HepG2 (cell line): ENCODE results near the gene PSMB3. TPM values are rescaled to one million over a fixed set of nuclear protein-coding genes. Genes with fewer than 3 reads are reported as not detected.
A peak's percentile ranks its signal among the peaks of the same experiment; 100 is the strongest.

Source experiments
- CREB3 ChIP-seq: sonication (generic); formaldehyde crosslinking; IDR thresholded peaks from 2 replicates; pipeline ENCODE4 v1.5.0; 2020; ENCODE audit warnings: missing genetic modification reagents
- DZIP1 ChIP-seq: sonication (generic); formaldehyde crosslinking; IDR thresholded peaks from 2 replicates; pipeline ENCODE4 v1.5.0; 2020; ENCODE audit warnings: mild to moderate bottlenecking, missing genetic modification reagents
- FOXC1 ChIP-seq: sonication (generic); formaldehyde crosslinking; IDR thresholded peaks from 2 replicates; pipeline ENCODE4 v1.8.0; 2022; ENCODE audit warnings: mild to moderate bottlenecking, missing genetic modification reagents, borderline replicate concordance
- FOXO1 ChIP-seq: sonication (generic); formaldehyde crosslinking; IDR thresholded peaks from 2 replicates; pipeline ENCODE4 v1.4.0; 2020; ENCODE audit warnings: missing genetic modification reagents
- HNRNPL ChIP-seq: fragments of 200-400 bp; formaldehyde crosslinking; IDR thresholded peaks from 2 replicates; pipeline ENCODE4 v1.6.1; 2017; ENCODE audit warnings: mild to moderate bottlenecking, low read depth, low read length
- HNRNPUL1 ChIP-seq: fragments of 200-400 bp; formaldehyde crosslinking; IDR thresholded peaks from 2 replicates; pipeline ENCODE4 v1.6.1; 2017; ENCODE audit warnings: low read depth, mild to moderate bottlenecking, low read length, moderate library complexity
- KMT2B ChIP-seq: IDR thresholded peaks from 2 replicates; pipeline ENCODE4 v1.6.1; 2016; ENCODE audit warnings: missing genetic modification reagents, missing compliant biosample characterization
- SMARCC2 ChIP-seq: fragments of 450-650 bp; IDR thresholded peaks from 2 replicates; pipeline ENCODE4 v1.6.1; 2017; ENCODE audit warnings: antibody characterized with exemption, mild to moderate bottlenecking
- SMC3 ChIP-seq: IDR thresholded peaks from 2 replicates; pipeline ENCODE4 v1.6.1; 2011; ENCODE audit warnings: low read length, improper control_type of control experiment
- SP2 ChIP-seq: sonication (generic); formaldehyde crosslinking; IDR thresholded peaks from 2 replicates; pipeline ENCODE4 v1.5.1; 2020; ENCODE audit warnings: mild to moderate bottlenecking, missing genetic modification reagents
- SP5 ChIP-seq: IDR thresholded peaks from 2 replicates; pipeline ENCODE4 v1.6.1; 2016; ENCODE audit warnings: low read depth, borderline replicate concordance
- TBX3 ChIP-seq: fragments of 450-650 bp; IDR thresholded peaks from 2 replicates; pipeline ENCODE4 v1.6.1; 2017; ENCODE audit warnings: antibody characterized with exemption, mild to moderate bottlenecking, inconsistent platforms, borderline replicate concordance
- ZFP37 ChIP-seq: sonication (generic); formaldehyde crosslinking; IDR thresholded peaks from 2 replicates; pipeline ENCODE4 v1.4.0; 2020; ENCODE audit warnings: missing genetic modification reagents, borderline replicate concordance
- ZMAT5 ChIP-seq: sonication (generic); formaldehyde crosslinking; IDR thresholded peaks from 2 replicates; pipeline ENCODE4 v1.5.0; 2020; ENCODE audit warnings: mild to moderate bottlenecking, low read depth, missing genetic modification reagents, borderline replicate concordance
- ZNF570 ChIP-seq: sonication (generic); formaldehyde crosslinking; IDR thresholded peaks from 2 replicates; pipeline ENCODE4 v1.4.0; 2020; ENCODE audit warnings: mild to moderate bottlenecking, missing genetic modification reagents, borderline replicate concordance
- ZNF766 ChIP-seq: sonication (generic); formaldehyde crosslinking; IDR thresholded peaks from 2 replicates; pipeline ENCODE4 v1.5.0; 2020; ENCODE audit warnings: missing genetic modification reagents, borderline replicate concordance
- ZSCAN21 ChIP-seq: sonication (generic); formaldehyde crosslinking; IDR thresholded peaks from 2 replicates; pipeline ENCODE4 v1.8.0; 2022; ENCODE audit warnings: mild to moderate bottlenecking, missing genetic modification reagents, moderate library complexity, borderline replicate concordance
- polyA plus RNA-seq, 8 experiments: library from polyadenylated mRNA; depleted of rRNA in 3 of 8; stranded (reverse) in 7 of 8; unstranded in 1 of 8; fragments of >200 nt; fragmentation: Illumina TruSeq in 4 of 8; extraction: Trizol in 4 of 8; gene quantifications; 2 replicates each; pipeline versions ENCODE4 v1.2.1 to v1.2.3, GENCODE V29; 2011 to 2016; ENCODE audit warnings: low read depth in 4 of 8, missing spikeins in 1 of 8, mixed read lengths in 1 of 8; ENCODE audit not compliant: insufficient read depth in 1 of 8
- total RNA-seq, 5 experiments: library from RNA; depleted of rRNA; stranded (reverse); fragments of >200 nt; fragmentation: Illumina TruSeq; extraction: Trizol; gene quantifications; 2 replicates each; pipeline ENCODE4 v1.2.3, GENCODE V29; 2016; ENCODE audit warnings: low read depth in 1 of 5
- TF ChIP-seq, protein P1 (sequence below): IDR thresholded peaks from 2 replicates; pipeline ENCODE4 v1.6.1; 2016; ENCODE audit warnings: mild to moderate bottlenecking
- TF ChIP-seq, protein P2 (sequence below): sonication (generic); formaldehyde crosslinking; conservative IDR thresholded peaks from 2 replicates; pipeline ENCODE4 v1.4.0; 2020; ENCODE audit warnings: missing genetic modification reagents

Gene PSMB3
- total and polyA plus RNA-seq, 2 of the 13 experiments (the other 11 are each of a cell fraction or from before 2014, with no cell fraction given), result 366 to 517 TPM

- TF ChIP-seq, protein P1, sequence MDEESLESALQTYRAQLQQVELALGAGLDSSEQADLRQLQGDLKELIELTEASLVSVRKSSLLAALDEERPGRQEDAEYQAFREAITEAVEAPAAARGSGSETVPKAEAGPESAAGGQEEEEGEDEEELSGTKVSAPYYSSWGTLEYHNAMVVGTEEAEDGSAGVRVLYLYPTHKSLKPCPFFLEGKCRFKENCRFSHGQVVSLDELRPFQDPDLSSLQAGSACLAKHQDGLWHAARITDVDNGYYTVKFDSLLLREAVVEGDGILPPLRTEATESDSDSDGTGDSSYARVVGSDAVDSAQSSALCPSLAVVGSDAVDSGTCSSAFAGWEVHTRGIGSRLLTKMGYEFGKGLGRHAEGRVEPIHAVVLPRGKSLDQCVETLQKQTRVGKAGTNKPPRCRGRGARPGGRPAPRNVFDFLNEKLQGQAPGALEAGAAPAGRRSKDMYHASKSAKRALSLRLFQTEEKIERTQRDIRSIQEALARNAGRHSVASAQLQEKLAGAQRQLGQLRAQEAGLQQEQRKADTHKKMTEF (CRISPR knock-in tag), result peak; percentile 88
- peak; percentile 88; the same call in 1 of the 2 replicates for TF ChIP-seq HNRNPL
- TF ChIP-seq FOXC1 (CRISPR knock-in tag), result peak; percentile 69; the same call in 1 of the 2 replicates
- TF ChIP-seq ZNF766 (CRISPR knock-in tag), result 0 out of 2 replicates have a peak, but pooled peaks have one; percentile 62
- TF ChIP-seq TBX3, result no peak
- TF ChIP-seq ZSCAN21 (CRISPR knock-in tag), result peak; percentile 45; the same call in 1 of the 2 replicates
- TF ChIP-seq SMC3, result no peak; the same call in 1 of the 2 replicates
- TF ChIP-seq KMT2B (CRISPR knock-in tag), result peak; percentile 60; the same call in 1 of the 2 replicates
- TF ChIP-seq SMARCC2, result no peak
- TF ChIP-seq SP5, result peak; percentile 95
- TF ChIP-seq ZMAT5 (CRISPR knock-in tag), result no peak
- no peak for TF ChIP-seq HNRNPUL1
- TF ChIP-seq DZIP1, result no peak
- peak; percentile 66; the same call in 1 of the 2 replicates for TF ChIP-seq FOXO1
- no peak; the same call in 1 of the 2 replicates for TF ChIP-seq ZNF570 (CRISPR knock-in tag)
- TF ChIP-seq CREB3, result no peak
- TF ChIP-seq SP2, result peak; percentile 51; the same call in 1 of the 2 replicates
- TF ChIP-seq ZFP37 (CRISPR knock-in tag), result 0 out of 2 replicates have a peak, but pooled peaks have one; percentile 59
- TF ChIP-seq, protein P2, sequence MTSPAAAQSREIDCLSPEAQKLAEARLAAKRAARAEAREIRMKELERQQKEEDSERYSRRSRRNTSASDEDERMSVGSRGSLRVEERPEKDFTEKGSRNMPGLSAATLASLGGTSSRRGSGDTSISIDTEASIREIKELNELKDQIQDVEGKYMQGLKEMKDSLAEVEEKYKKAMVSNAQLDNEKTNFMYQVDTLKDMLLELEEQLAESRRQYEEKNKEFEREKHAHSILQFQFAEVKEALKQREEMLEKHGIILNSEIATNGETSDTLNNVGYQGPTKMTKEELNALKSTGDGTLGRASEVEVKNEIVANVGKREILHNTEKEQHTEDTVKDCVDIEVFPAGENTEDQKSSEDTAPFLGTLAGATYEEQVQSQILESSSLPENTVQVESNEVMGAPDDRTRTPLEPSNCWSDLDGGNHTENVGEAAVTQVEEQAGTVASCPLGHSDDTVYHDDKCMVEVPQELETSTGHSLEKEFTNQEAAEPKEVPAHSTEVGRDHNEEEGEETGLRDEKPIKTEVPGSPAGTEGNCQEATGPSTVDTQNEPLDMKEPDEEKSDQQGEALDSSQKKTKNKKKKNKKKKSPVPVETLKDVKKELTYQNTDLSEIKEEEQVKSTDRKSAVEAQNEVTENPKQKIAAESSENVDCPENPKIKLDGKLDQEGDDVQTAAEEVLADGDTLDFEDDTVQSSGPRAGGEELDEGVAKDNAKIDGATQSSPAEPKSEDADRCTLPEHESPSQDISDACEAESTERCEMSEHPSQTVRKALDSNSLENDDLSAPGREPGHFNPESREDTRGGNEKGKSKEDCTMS (CRISPR knock-in tag), result no peak
Measured at GRCh38 chr17:38799501-38800236, 47.1 kb downstream of the PSMB3 start, which contains the start of gene PIP4K2B (continued).
